Measurements from ENCODE around the gene SH3BGRL2. TPM values are rescaled to one million over a fixed set of nuclear protein-coding genes. Genes with fewer than 3 reads are reported as not detected.

SH3BGRL2 gene
- total and polyA plus RNA-seq, 2 donors (not counting 1 experiment from before 2014, with no cell fraction given): 0.01 TPM; not detected in 1

- Histone ChIP-seq H2AFZ (ENCODE audit: insufficient read depth, low read depth, low read length, poor library complexity, severe bottlenecking) (no peak overlapping the region), H4K20me1 (ENCODE audit: control insufficient read depth, insufficient read depth, low read length, poor library complexity, severe bottlenecking) (no peaks in the 10 kb centered on the region), H3K9ac (ENCODE audit: low read length) (no peak overlapping the region), H3K27me3 (replicated peaks in 1 of 4; ENCODE audit: control extremely low read depth in 1 of 4, control insufficient read depth in 3 of 4, insufficient read depth in 4 of 4, low read length in 3 of 4) (no peaks in the 10 kb centered on the region), H3K4me1 (ENCODE audit: control insufficient read depth in 2 of 2, insufficient read depth in 2 of 2, low read length in 2 of 2) (no peaks in the 10 kb centered on the region), H3K4me2 (replicated peaks; ENCODE audit: low read depth, low read length, poor library complexity, severe bottlenecking) (no peak overlapping the region), H3K36me3 (replicated peaks in 1 of 2; ENCODE audit: control extremely low read depth in 1 of 2, control insufficient read depth in 1 of 2, extremely low read depth in 1 of 2, insufficient read depth in 2 of 2, low read length in 1 of 2) (no peaks in the 10 kb centered on the region), H3K9me3 (ENCODE audit: control extremely low read depth in 1 of 3, control insufficient read depth in 2 of 3, insufficient read depth in 1 of 3, low read length in 2 of 3) (no peaks in the 10 kb centered on the region), H3K27ac (ENCODE audit: low read length in 2 of 2) (no peak overlapping the region), H3K4me3 (ENCODE audit: control extremely low read depth in 1 of 5, extremely low read depth in 1 of 5, insufficient read depth in 1 of 5, low read depth in 2 of 5, low read length in 4 of 5) (no peak overlapping the region), H3K79me2 (ENCODE audit: control insufficient read depth, insufficient read depth, low read length) (no peaks in the 10 kb centered on the region)
- Mint-ChIP-seq H3K9me3 (ENCODE audit: insufficient read depth) (no peaks in the 10 kb centered on the region), H3K27ac (no peak overlapping the region), H3K4me3 (no peak overlapping the region), H3K4me1 (no peaks in the 10 kb centered on the region), H3K27me3 (peaks cover 6% of the 10 kb centered on the region)
- DNase-seq (no peak), ATAC-seq (ENCODE audit: low read depth) (no peak)
- WGBS (ENCODE audit: insufficient coverage): 94% methylated on average over 4 of the region's 5 CpGs
- no peak for TF ChIP-seq CTCF (IDR thresholded peaks at IDR 0.05)
- TF ChIP-seq EZH2 (IDR thresholded peaks at IDR 0.05; ENCODE audit: borderline replicate concordance, insufficient read depth, low read depth, low read length, poor library complexity, severe bottlenecking): no peak
- ChIA-PET CTCF (no interaction called here), POLR2A (no interaction called here)
- intact Hi-C loops (cut with micrococcal nuclease): no loop called here
Measured at GRCh38 chr6:79599725-79600259, 31.3 kb upstream of the SH3BGRL2 start.

DNA sequence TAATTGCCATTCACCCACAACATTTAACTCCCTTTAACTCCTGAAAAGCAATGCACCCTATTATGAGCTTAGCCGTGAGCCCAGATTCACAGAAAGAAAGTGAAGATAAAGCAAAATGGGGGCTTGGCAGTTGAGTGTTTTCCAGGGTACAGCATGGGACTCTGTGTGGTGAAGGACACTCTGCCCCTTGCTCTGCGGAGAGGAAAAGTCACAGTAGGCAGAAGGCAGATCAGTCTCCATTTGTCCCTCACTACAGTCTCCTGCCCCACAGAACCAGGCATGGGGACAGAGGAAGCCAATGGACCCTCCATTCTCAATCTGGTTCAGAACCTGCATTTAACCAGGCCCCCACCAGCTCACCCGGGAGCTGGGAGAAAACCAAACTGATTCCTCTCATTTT is 30.8 kb upstream of the SH3BGRL2 start:
- Mint-ChIP-seq H3K4me1 (no peaks in the 10 kb centered on the region), H3K27ac (no peak overlapping the region), H3K27me3 (peaks cover 6% of the 10 kb centered on the region), H3K9me3 (ENCODE audit: insufficient read depth) (no peaks in the 10 kb centered on the region), H3K4me3 (no peak overlapping the region)
- H3K27ac ChIP-seq (ENCODE audit: low read length in 2 of 2): no peak overlapping the region
- no peaks in the 10 kb centered on the region for H3K27me3 ChIP-seq (replicated peaks in 1 of 4; ENCODE audit: control extremely low read depth in 1 of 4, control insufficient read depth in 3 of 4, insufficient read depth in 4 of 4, low read length in 3 of 4)
- no peaks in the 10 kb centered on the region for H3K79me2 ChIP-seq (ENCODE audit: control insufficient read depth, insufficient read depth, low read length)
- no peaks in the 10 kb centered on the region for H3K36me3 ChIP-seq (replicated peaks in 1 of 2; ENCODE audit: control extremely low read depth in 1 of 2, control insufficient read depth in 1 of 2, extremely low read depth in 1 of 2, insufficient read depth in 2 of 2, low read length in 1 of 2)
- no peaks in the 10 kb centered on the region for H4K20me1 ChIP-seq (ENCODE audit: control insufficient read depth, insufficient read depth, low read length, poor library complexity, severe bottlenecking)
- no peak overlapping the region for H3K9ac ChIP-seq (ENCODE audit: low read length)
- CTCF ChIA-PET: no interaction called here
- no peaks in the 10 kb centered on the region for H3K9me3 ChIP-seq (ENCODE audit: control extremely low read depth in 1 of 3, control insufficient read depth in 2 of 3, insufficient read depth in 1 of 3, low read length in 2 of 3)
- intact Hi-C loops (cut with micrococcal nuclease): no loop called here
- H2AFZ ChIP-seq (ENCODE audit: insufficient read depth, low read depth, low read length, poor library complexity, severe bottlenecking): no peak overlapping the region
- DNase-seq (no peak), ATAC-seq (ENCODE audit: low read depth) (no peak)
- H3K4me3 ChIP-seq (ENCODE audit: control extremely low read depth in 1 of 5, extremely low read depth in 1 of 5, insufficient read depth in 1 of 5, low read depth in 2 of 5, low read length in 4 of 5): no peak overlapping the region
- WGBS (ENCODE audit: insufficient coverage): 100% methylated on average over 1 of the region's 3 CpGs
- POLR2A ChIA-PET: no interaction called here
- no peak for TF ChIP-seq EZH2 (IDR thresholded peaks at IDR 0.05; ENCODE audit: borderline replicate concordance, insufficient read depth, low read depth, low read length, poor library complexity, severe bottlenecking)
- no peak for TF ChIP-seq CTCF (IDR thresholded peaks at IDR 0.05)
- H3K4me1 ChIP-seq (ENCODE audit: control insufficient read depth in 2 of 2, insufficient read depth in 2 of 2, low read length in 2 of 2): no peaks in the 10 kb centered on the region
- H3K4me2 ChIP-seq (replicated peaks; ENCODE audit: low read depth, low read length, poor library complexity, severe bottlenecking): no peak overlapping the region

Measured in B cell (primary cell).